Vagina (tissue), 2 donors: ENCODE measurements around the gene BLOC1S5. TPM values are rescaled to one million over a fixed set of nuclear protein-coding genes. Genes with fewer than 3 reads are reported as not detected.

Experiments used
- DNase-seq, 2 donors: peaks; one replicate each; pipeline ENCODE4 v3.0.0-alpha.2; 2017; ENCODE audit errors: extremely low spot score in 2 of 2
- H3K27ac ChIP-seq: fragments of 200-600 bp; sonication (generic); one replicate; pipeline ENCODE4 v1.5.1; 2019
- H3K27me3 ChIP-seq: fragments of 200-600 bp; sonication (generic); one replicate; pipeline ENCODE4 v1.5.1; 2019
- H3K36me3 ChIP-seq, 2 donors: fragments of 200-600 bp; sonication (generic); one replicate each; pipeline ENCODE4 v1.5.1; 2017 to 2019
- H3K4me1 ChIP-seq: fragments of 200-600 bp; sonication (generic); one replicate; pipeline ENCODE4 v1.5.1; 2019
- H3K4me3 ChIP-seq, 2 donors: fragments of 200-600 bp; sonication (generic); 1 replicate in 1 of 2; 2 replicates in 1 of 2; pipeline ENCODE4 v1.5.1; 2016 to 2019
- H3K9me3 ChIP-seq: fragments of 200-600 bp; sonication (generic); one replicate; pipeline ENCODE4 v1.5.1; 2019
- CTCF ChIP-seq, 3 experiments: fragments of 450-650 bp in 2 of 3; fragments of 200-600 bp in 1 of 3; sonication (generic) in 1 of 3; IDR thresholded peaks; one replicate each; pipeline ENCODE4 v1.5.1; 2017 to 2019; ENCODE audit warnings: antibody characterized with exemption in 3 of 3, mild to moderate bottlenecking in 2 of 3, moderate library complexity in 2 of 3
- POLR2A ChIP-seq, 2 donors: fragments of 450-650 bp; IDR thresholded peaks; one replicate each; pipeline ENCODE4 v1.6.1; 2017; ENCODE audit warnings: antibody characterized with exemption in 2 of 2, mild to moderate bottlenecking in 2 of 2, moderate library complexity in 2 of 2
- POLR2AphosphoS5 ChIP-seq, 2 donors: sonication (generic); formaldehyde crosslinking; IDR thresholded peaks; one replicate each; pipeline ENCODE4 v1.9.0; 2017; ENCODE audit warnings: antibody characterized with exemption in 2 of 2, mild to moderate bottlenecking in 2 of 2, low read depth in 1 of 2; ENCODE audit not compliant: insufficient read depth in 1 of 2
- intact Hi-C: fragments of 100-400 bp; cut with DNase I; formaldehyde crosslinking; loops from one replicate; pipeline ENCODE4 v1.15.1; 2023
- total RNA-seq: library from RNA; depleted of rRNA; stranded (reverse); fragments of >200 nt; gene quantifications from one replicate; pipeline ENCODE4 v1.2.3, GENCODE V29; 2016

Gene BLOC1S5
- total RNA-seq, 1 donor from 2014 or later = 9.6 TPM

- Histone ChIP-seq H3K36me3 (peaks cover 0 to 16% of the 10 kb centered on the region in 2 donors), H3K27ac (no peak overlapping the region), H3K27me3 (no peaks in the 10 kb centered on the region), H3K9me3 (no peaks in the 10 kb centered on the region), H3K4me1 (peaks cover 8% of the 10 kb centered on the region), H3K4me3 (no peak overlapping the region)
- no peak for DNase-seq
- intact Hi-C loops = no loop called here
- TF ChIP-seq CTCF (IDR thresholded peaks at IDR 0.05) (no peak), POLR2AphosphoS5 (IDR thresholded peaks at IDR 0.05; ENCODE audit: insufficient read depth in 1 of 2, low read depth in 1 of 2) (no peak), POLR2A (IDR thresholded peaks at IDR 0.05) (no peak)
Measured at GRCh38 chr6:8060346-8060745, 3.8 kb downstream of the BLOC1S5 start.

GRCh38 chr6:8059129-8059528 is 5.1 kb downstream of the BLOC1S5 start:
- H3K9me3 ChIP-seq = no peaks in the 10 kb centered on the region
- intact Hi-C loops = loop anchor here (5.0 kb wide), 1 partner anchor 337 kb away; no protein-coding TSS in a partner anchor
- peaks cover 8% of the 10 kb centered on the region for H3K4me1 ChIP-seq
- TF ChIP-seq CTCF (IDR thresholded peaks at IDR 0.05) (no peak), POLR2A (IDR thresholded peaks at IDR 0.05) (no peak), POLR2AphosphoS5 (IDR thresholded peaks at IDR 0.05; ENCODE audit: insufficient read depth in 1 of 2, low read depth in 1 of 2) (no peak)
- H3K27ac ChIP-seq = no peak overlapping the region
- DNase-seq = no peak
- no peaks in the 10 kb centered on the region for H3K27me3 ChIP-seq
- peaks cover 0 to 16% of the 10 kb centered on the region in 2 donors for H3K36me3 ChIP-seq
- no peak overlapping the region for H3K4me3 ChIP-seq

GRCh38 chr6:8057793-8058192 is 6.4 kb downstream of the BLOC1S5 start:
- Histone ChIP-seq H3K4me1 (no peaks in the 10 kb centered on the region), H3K4me3 (no peak overlapping the region), H3K27me3 (no peaks in the 10 kb centered on the region), H3K27ac (no peak overlapping the region), H3K36me3 (peaks cover 0 to 16% of the 10 kb centered on the region in 2 donors), H3K9me3 (no peaks in the 10 kb centered on the region)
- TF ChIP-seq POLR2A (IDR thresholded peaks at IDR 0.05) = no peak
- no peak for TF ChIP-seq POLR2AphosphoS5 (IDR thresholded peaks at IDR 0.05; ENCODE audit: insufficient read depth in 1 of 2, low read depth in 1 of 2)
- no peak for TF ChIP-seq CTCF (IDR thresholded peaks at IDR 0.05)
- intact Hi-C loops = loop anchor here (5.0 kb wide), 1 partner anchor 335 kb away; no protein-coding TSS in a partner anchor
- DNase-seq = no peak

GRCh38 chr6:8057263-8057662 is 6.9 kb downstream of the BLOC1S5 start:
- H3K9me3 ChIP-seq = no peaks in the 10 kb centered on the region
- H3K4me3 ChIP-seq = no peak overlapping the region
- intact Hi-C loops = loop anchor here (5.0 kb wide), 1 partner anchor 335 kb away; no protein-coding TSS in a partner anchor
- H3K27me3 ChIP-seq = no peaks in the 10 kb centered on the region
- DNase-seq = no peak
- H3K27ac ChIP-seq = no peak overlapping the region
- TF ChIP-seq POLR2A (IDR thresholded peaks at IDR 0.05) (no peak), POLR2AphosphoS5 (IDR thresholded peaks at IDR 0.05; ENCODE audit: insufficient read depth in 1 of 2, low read depth in 1 of 2) (no peak), CTCF (IDR thresholded peaks at IDR 0.05) (no peak)
- H3K4me1 ChIP-seq = no peaks in the 10 kb centered on the region
- peaks cover 0 to 16% of the 10 kb centered on the region in 2 donors for H3K36me3 ChIP-seq

GRCh38 chr6:8054276-8054675 is 9.9 kb downstream of the BLOC1S5 start:
- peaks cover 0 to 5% of the 10 kb centered on the region in 2 donors for H3K36me3 ChIP-seq
- no peaks in the 10 kb centered on the region for H3K27me3 ChIP-seq
- no peak overlapping the region for H3K27ac ChIP-seq
- no peaks in the 10 kb centered on the region for H3K4me1 ChIP-seq
- intact Hi-C loops = no loop called here
- no peak for DNase-seq
- no peak for TF ChIP-seq POLR2A (IDR thresholded peaks at IDR 0.05)
- TF ChIP-seq POLR2AphosphoS5 (IDR thresholded peaks at IDR 0.05; ENCODE audit: insufficient read depth in 1 of 2, low read depth in 1 of 2) = no peak
- no peak for TF ChIP-seq CTCF (IDR thresholded peaks at IDR 0.05)
- H3K4me3 ChIP-seq = no peak overlapping the region
- H3K9me3 ChIP-seq = no peaks in the 10 kb centered on the region
